ENCODE results near the gene SEC14L5.

- TF ChIP-seq CTCF (IDR thresholded peaks at IDR 0.05) (no peak), POLR2A (IDR thresholded peaks at IDR 0.05) (no peak), EP300 (IDR thresholded peaks at IDR 0.05; ENCODE audit: low read depth) (no peak), POLR2AphosphoS5 (IDR thresholded peaks at IDR 0.05) (no peak)
These were observed 41.0 kb upstream of the SEC14L5 start for GRCh38 chr16:4917117-4917516.
